ENCODE measurements around the gene DEGS1. TPM values are rescaled to one million over a fixed set of nuclear protein-coding genes. Genes with fewer than 3 reads are reported as not detected.

Gene DEGS1
- total RNA-seq, 6 experiments from 2014 or later = 17.9 to 43.5 (median 29.0) TPM

GRCh38 chr1:224141693-224142092 is 41.3 kb upstream of the DEGS1 start:
- no peak for ATAC-seq
- peaks cover 0 to 19% (median 2%) of the 10 kb centered on the region in 4 donors for H3K36me3 ChIP-seq
- no peaks in the 10 kb centered on the region for H3K27me3 ChIP-seq
- 100% methylated on average over 2 of the region's 3 CpGs for WGBS (ENCODE audit: insufficient coverage, low coverage, low lambda C conversion rate, missing lambda C conversion rate)
- DNase-seq = no peak
- no peak overlapping the region for H3K4me3 ChIP-seq
- intact Hi-C loops (cut with DNase I) = no loop called here
- H3K27ac ChIP-seq = no peak overlapping the region
- TF ChIP-seq CTCF (IDR thresholded peaks at IDR 0.05) = no peak
- TF ChIP-seq POLR2A (IDR thresholded peaks at IDR 0.05) = no peak
- H3K4me1 ChIP-seq = peaks cover 0 to 24% (median 4%) of the 10 kb centered on the region in 4 donors
- no peaks in the 10 kb centered on the region for H3K9me3 ChIP-seq

DNA sequence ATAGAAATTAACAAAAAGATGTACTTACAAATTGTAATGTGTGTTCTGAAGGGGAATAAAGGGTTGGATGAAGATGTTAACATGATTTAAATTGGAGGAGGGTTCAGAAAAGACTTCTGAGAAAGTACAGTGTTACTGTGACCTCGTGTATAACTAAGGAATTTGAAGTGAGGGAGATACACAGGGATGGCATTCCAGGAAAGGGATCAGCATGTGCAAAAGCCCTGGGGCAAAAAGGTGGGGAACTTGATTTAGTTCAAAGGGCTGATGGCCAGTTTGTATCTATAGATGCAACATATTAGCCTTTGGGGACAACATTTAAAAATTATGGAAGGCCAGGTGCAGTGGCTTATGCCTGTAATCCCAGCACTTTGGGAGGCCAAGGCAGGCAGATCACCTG is 33.3 kb upstream of the DEGS1 start:
- no peak overlapping the region for H3K4me3 ChIP-seq
- TF ChIP-seq POLR2A (IDR thresholded peaks at IDR 0.05) = no peak
- no peak for TF ChIP-seq CTCF (IDR thresholded peaks at IDR 0.05)
- ATAC-seq (no peak), DNase-seq (no peak)
- H3K27ac ChIP-seq = no peak overlapping the region
- peaks cover 0 to 5% (median 0%) of the 10 kb centered on the region in 4 donors for H3K36me3 ChIP-seq
- no peaks in the 10 kb centered on the region for H3K9me3 ChIP-seq
- H3K4me1 ChIP-seq = no peaks in the 10 kb centered on the region
- H3K27me3 ChIP-seq = no peaks in the 10 kb centered on the region
- intact Hi-C loops (cut with DNase I) = no loop called here
- 86% methylated on average over 1 of the region's 1 CpG for WGBS (ENCODE audit: insufficient coverage, low coverage, low lambda C conversion rate, missing lambda C conversion rate)

GRCh38 chr1:224151117-224151516 is 31.9 kb upstream of the DEGS1 start:
- WGBS (ENCODE audit: insufficient coverage, low coverage, low lambda C conversion rate, missing lambda C conversion rate) = 72% methylated on average over 3 of the region's 3 CpGs
- TF ChIP-seq CTCF (IDR thresholded peaks at IDR 0.05) (no peak), POLR2A (IDR thresholded peaks at IDR 0.05) (no peak)
- Histone ChIP-seq H3K27me3 (no peaks in the 10 kb centered on the region), H3K9me3 (no peaks in the 10 kb centered on the region), H3K4me1 (no peaks in the 10 kb centered on the region), H3K36me3 (peaks cover 0 to 9% (median 0%) of the 10 kb centered on the region in 4 donors), H3K4me3 (no peak overlapping the region), H3K27ac (no peak overlapping the region)
- DNase-seq (no peak), ATAC-seq (no peak)
- intact Hi-C loops (cut with DNase I) = no loop called here

DNA sequence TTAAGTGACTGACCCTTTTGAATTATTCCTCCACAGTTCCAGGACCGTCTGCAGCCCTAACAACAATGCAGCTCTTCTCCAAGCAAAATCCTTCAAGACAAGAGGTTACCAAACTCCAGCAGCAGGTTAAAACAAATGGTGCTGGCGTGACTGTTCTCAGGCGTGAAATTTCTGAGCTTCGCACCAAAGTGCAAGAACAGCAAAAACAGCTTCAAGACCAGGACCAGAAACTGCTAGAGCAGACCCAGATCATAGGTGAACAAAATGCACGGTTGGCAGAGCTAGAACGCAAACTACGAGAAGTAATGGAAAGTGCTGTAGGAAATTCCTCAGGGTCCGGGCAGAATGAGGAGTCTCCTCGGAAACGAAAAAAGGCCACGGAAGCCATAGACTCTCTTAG is 25.7 kb upstream of the DEGS1 start:
- H3K27ac ChIP-seq = no peak overlapping the region
- intact Hi-C loops (cut with DNase I) = no loop called here
- no peaks in the 10 kb centered on the region for H3K27me3 ChIP-seq
- no peak for TF ChIP-seq CTCF (IDR thresholded peaks at IDR 0.05)
- no peak for TF ChIP-seq POLR2A (IDR thresholded peaks at IDR 0.05)
- ATAC-seq (no peak), DNase-seq (no peak)
- H3K4me1 ChIP-seq = no peaks in the 10 kb centered on the region
- 94% methylated on average over 10 of the region's 11 CpGs for WGBS (ENCODE audit: insufficient coverage, low coverage, low lambda C conversion rate, missing lambda C conversion rate)
- H3K36me3 ChIP-seq = peaks cover 0 to 56% (median 17%) of the 10 kb centered on the region in 4 donors
- no peak overlapping the region for H3K4me3 ChIP-seq
- no peaks in the 10 kb centered on the region for H3K9me3 ChIP-seq

GRCh38 chr1:224159541-224159940 is 23.5 kb upstream of the DEGS1 start:
- peaks cover 0 to 52% (median 17%) of the 10 kb centered on the region in 4 donors for H3K36me3 ChIP-seq
- WGBS (ENCODE audit: insufficient coverage, low coverage, low lambda C conversion rate, missing lambda C conversion rate) = 68% methylated on average over 6 of the region's 6 CpGs
- no peaks in the 10 kb centered on the region for H3K4me1 ChIP-seq
- H3K4me3 ChIP-seq = no peak overlapping the region
- ATAC-seq (no peak), DNase-seq (no peak)
- H3K9me3 ChIP-seq = no peaks in the 10 kb centered on the region
- H3K27me3 ChIP-seq = no peaks in the 10 kb centered on the region
- intact Hi-C loops (cut with DNase I) = no loop called here
- TF ChIP-seq POLR2A (IDR thresholded peaks at IDR 0.05) = no peak
- TF ChIP-seq CTCF (IDR thresholded peaks at IDR 0.05) = no peak
- no peak overlapping the region for H3K27ac ChIP-seq
